ENCODE measurements around the gene FAM83G.

Gene FAM83G

DNA sequence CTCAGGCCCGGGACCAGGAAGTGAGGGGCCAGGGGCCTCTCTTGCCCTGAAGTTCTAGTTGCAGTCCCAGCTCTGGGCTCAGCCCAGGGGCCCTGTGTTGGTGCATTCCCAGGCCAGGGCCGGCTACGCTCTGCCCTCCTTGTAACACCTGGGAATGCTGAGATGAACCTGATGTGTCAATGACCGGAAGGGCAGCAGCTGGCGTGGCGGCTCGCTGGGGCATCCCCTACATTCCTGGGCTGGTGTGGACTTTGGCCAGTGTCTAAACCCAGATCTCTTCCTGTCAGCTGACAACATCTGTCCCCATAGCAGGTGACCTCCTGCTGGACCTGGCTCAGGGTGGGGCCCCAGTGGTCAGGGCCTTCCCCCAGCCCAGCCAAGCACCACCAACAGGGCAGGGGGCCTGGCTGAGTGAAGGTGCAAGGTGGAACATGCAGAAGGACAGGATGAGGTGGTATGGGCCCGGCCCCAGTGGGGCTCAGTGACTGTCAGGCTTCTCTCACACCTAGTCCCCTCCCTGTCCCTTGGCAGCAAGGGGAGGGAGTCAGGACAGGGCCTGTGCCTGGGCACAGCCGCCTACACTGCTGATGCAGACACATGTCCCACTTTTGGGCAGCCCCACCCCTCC, 15.9 kb downstream of the FAM83G start:
- DNase-seq (ENCODE audit: low spot score) = no peak

DNA sequence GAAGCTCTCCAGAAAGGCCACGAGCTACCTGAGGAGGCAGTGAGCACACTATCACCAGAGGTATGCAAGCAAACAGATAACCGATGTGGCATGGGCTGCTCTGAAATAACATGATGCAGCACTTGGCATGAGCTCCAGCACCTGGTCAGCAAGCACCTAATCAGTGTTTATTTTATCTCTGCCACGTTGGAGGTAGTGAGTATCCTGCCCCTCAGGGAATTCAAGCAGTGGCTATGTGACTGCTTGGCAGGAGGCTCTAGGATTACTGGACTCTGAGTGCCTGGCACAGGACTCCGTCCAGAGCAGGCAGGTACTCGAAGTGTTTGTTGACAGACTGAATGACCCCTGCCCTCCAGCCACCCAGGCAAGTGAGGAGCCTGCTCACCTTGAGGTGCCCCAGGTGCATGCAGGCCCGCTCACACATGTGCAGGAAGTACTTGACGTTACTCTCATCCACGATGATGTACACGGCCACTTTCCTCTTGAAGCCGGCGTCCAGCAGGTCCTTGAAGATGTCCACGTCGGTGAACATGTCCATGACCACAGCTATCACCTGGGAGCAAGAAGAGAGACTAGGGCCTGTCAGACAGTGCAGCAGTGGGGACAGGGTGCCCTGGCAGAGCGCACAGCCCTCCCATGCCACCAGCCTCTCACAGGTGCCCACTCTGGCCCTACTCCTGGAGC, 16.6 kb downstream of the FAM83G start:
- DNase-seq (ENCODE audit: low spot score) = no peak

DNA sequence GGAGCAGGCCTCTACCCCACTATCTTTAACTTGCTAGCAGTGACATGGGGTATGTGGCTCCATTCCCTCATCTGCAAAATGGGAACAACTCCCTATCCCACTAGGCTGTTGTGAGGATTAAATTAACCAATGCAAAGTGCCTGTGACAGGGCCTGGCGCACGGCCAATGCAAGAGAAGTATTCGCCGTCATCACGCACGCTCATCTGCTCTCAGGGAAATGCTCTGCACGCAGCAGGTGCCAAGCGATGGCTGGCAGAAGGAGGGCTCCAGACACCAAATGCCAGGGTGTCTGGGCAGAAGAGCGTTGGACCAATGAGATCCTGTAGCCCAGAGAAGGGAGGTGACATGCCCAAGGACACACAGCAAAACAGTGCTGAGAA, 17.3 kb downstream of the FAM83G start:
- no peak for DNase-seq (ENCODE audit: low spot score)

DNA sequence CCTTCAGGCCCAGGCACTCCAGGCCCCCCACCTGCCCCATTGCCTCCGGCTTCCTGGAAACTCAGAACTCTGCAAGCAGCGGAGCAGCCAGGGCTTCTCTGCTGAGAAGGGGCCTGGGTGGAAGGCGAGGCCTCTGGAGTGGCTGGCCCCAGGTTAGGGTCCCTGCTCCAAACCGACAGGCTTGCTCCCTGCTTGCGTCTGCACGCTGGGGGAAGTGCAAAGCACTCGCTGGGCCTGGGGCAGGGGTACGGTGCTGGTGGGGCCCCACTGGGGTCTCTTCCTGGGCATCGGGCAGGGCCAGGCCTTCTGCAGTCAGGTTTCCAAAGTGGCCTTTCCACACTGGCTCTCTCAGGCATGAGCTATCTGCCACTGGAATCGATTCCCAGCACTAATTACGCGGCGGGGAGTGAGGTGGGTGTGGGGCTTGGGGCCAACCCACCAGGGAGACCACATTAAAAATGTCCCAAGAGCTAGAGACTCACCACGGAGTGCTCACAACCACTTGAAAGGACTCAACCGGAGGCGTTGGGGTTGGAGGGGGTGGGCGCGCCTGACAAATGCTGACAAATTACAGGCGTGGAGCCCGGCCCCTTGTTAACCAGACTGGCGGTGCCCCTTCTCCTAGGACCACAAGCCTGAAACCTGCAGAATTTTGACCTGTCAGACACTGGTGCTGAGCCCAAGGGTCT, 17.9 kb downstream of the FAM83G start:
- DNase-seq (ENCODE audit: low spot score) = no peak

DNA sequence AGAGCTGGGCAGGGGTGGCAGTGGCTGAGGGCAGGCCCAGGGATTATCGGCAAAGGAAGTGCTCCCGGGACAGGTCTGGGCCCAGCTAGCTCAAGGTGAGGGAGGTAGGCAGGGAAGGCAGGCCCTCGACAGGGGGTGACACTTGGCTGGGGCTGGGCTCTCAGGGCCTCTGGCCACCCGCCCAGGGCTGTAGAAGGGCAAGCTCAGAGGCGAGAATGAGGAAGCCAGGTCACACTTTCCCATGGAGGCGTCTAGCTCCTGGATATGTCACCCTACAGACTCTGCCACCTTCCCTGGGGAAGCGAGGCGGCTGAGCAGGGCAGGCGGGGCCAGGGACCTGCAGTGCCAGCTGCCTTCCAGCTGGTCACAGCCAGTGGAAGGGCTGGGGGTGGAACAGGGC, 19.1 kb downstream of the FAM83G start:
- no peak for DNase-seq (ENCODE audit: low spot score)

DNA sequence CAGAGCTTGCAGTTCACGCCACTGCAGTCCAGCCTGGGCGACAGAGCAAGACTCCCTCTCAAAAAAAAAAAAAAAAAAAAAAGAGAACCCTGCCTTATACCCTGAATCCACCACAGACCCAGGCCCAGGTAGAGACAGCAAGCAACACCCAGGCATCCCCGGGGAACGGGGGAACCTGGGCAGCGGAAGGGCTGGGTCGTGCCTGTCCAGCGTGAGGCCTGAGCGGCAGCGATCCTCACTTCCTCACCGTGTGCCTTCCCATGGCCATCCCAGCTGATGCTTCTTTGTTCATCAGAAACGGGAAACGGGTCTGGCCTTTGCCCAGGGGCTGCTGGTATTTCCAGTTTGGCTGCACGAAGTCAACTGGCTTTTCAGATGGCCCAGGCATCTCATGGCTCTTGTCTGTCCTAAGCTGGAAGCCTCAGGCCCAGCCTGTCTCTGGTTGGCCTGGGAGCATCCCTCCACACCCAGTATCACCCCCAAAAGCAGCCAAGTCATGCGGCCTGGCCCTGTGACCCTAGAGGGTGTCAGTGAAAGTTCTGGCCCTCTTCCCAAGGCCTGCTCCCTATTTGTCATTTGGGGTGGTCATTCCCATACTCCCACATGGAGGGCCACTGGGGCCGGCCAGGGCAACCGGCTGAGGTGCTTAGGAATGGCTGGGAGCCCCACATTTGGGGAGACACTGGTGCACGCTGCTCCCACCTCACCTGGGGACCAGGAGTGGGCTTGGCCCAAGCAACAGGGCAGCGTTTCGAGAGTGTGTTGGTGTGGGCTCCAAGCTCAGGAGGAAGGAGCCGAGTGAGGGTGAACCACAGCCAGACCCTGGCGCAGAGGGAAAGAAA, 20.1 kb downstream of the FAM83G start:
- no peak for DNase-seq (ENCODE audit: low spot score)

DNA sequence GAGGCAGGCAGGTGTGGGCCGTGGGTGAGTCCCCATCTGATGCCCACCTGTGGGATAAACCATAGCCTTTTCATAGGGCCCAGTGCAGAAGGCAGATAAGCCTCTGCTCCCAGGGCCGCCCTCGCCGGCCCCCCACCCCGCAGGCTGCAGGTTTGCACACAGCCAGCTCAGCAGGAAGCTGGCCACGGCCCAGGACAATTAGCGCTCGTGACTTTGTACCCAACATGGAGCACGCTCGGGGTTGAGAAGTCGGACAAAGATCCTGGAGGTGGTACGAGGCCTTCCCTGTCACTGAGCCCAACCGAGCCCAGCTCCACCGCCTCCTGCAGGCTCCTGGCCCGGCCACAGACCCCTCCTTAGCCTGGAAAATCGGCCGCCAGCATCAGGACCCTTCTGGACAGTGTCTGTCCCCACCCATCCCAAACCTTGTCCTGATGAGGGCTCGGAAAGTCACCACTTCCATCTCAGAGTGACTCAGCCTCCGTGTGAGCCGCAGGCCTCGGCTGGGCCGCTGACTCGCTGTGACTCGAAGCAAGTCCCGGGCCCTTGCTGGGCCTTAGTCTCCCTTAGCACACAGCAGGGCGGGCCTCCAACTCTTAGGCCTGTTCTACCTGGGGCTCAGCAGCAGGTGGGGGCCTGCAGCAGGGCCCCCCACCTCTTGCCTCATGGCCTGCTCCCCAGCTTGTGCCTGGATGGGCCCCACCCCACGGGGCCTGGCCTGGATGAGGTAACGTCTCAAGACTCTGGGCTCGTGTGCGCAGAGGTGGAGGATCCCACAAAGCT, 22.7 kb downstream of the FAM83G start:
- DNase-seq (ENCODE audit: low spot score) = no peak

DNA sequence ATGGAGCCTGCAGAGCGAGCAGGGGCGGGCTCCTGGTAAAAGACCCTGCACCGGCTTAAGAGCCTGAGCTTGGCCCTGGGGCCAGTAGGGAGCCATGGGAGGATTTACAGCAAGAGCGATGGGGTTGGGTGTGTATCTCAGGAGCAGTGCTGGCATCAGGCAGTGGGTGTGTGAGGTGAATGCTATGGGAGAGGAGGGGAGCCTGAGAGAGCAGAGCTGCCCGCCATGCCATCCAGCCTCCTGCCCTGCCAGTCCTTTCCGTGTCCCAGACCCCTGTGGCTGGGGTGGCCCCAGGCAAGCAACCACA, 23.3 kb downstream of the FAM83G start:
- DNase-seq (ENCODE audit: low spot score) = no peak

DNA sequence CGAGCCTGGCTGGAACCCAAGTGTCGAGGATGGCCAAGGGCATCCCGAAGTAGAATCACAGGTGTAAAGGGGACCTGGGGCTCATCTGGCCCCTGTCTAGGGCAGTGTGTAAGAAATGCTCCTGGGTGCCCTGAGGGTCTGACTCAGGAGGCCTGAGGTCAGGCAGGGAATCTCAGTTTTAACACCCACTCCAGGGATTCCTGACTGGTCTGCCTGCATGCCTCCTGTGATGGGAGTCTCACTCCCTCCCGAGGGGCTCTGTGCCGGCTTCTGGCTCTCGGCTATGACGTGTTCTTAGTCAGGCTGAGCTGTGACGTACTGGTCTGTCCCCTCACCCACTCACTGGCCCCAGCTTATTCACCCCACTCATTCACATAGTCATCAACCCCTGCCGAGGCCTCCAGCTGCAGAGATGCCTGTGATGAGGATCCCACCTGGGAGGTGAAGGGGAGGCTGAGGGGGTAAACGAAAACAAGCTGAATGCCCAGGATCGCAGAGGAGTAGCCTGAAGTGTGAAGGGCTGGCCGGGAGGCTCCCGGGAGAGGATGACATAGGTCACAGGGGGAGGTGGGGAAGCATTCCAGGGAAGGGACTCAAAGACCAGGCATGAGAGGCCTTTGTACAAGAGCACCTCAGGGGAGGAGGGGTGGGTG, 23.8 kb downstream of the FAM83G start:
- DNase-seq (ENCODE audit: low spot score) = no peak

DNA sequence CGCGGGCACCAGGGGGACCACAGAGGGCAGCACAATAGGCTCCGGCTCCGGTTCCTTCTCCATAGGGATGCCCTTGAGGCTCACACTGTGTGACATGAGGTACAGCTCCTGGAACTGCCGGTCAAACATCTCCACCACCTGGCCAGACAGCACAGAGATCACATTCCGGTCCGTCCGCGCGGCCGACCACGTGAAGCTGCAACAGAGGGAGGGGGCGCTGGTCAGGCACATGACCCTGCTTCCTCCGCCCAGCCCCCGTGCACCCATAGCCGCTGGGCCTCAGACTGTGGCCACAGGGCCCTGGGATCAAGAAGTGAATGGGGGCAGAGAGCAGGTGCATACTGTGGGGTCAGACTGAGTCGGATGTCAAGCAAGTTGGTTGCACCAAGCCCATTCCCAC, 25.9 kb downstream of the FAM83G start:
- DNase-seq (ENCODE audit: low spot score) = no peak

DNA sequence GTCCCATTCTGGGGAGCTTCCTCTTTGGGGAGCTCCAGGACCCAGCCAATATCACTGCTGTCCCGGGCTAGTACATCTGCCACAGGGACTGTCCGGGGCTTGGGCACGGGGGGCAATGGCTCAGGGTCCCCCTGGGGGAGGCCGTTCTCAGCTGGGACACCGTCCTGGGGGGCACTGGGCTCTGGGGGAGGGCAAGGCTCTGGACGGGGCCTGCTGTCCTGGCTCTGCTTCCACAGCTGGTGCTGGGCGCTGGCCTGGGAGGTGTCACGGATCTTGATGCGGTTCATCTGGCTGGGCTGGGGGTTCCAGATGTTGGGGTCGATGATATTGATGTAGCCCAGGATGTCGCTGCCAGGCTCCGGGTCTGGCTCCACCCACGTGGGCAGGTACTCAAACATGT, 26.5 kb downstream of the FAM83G start:
- no peak for DNase-seq (ENCODE audit: low spot score)

DNA sequence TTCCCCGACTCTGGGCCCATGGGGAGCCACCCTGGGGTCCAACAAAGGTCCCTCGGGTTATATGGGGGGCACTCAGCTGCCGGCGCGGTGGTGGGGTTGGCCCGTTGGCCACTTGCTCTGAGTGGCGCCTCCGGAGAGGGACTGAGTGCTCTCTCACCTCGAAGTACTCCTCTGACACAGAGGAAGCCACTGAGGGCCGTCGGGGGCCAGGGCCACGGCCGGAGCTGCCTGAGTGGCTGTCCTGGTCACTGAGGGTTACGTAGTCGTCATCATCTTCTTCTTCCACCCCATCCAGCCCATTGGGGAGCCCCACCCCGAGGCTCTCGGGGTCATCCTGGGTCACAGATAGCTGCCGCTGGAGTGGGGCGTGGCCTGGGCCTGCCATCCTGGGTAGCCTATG, 26.9 kb downstream of the FAM83G start:
- DNase-seq (ENCODE audit: low spot score) = no peak

DNA sequence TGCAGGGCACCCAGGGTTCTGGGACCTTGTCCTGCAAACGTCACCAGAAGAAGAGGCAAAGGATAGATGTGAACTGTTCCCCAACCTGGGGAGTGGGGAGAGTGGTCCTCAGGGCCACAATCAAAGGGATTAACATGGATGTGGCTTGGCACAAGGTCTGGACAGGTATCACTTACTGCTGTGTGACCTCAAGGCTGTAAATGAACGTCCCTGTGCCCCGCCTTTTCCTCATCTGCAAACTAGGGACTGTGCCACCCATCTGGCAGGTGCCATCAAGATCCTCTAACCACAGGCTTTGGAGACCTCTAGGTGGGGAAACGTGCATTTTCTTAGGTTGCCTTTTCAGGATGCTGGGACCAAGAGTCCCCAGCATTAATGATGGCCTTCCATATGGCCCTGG, 27.5 kb downstream of the FAM83G start:
- DNase-seq (ENCODE audit: low spot score) = no peak

DNA sequence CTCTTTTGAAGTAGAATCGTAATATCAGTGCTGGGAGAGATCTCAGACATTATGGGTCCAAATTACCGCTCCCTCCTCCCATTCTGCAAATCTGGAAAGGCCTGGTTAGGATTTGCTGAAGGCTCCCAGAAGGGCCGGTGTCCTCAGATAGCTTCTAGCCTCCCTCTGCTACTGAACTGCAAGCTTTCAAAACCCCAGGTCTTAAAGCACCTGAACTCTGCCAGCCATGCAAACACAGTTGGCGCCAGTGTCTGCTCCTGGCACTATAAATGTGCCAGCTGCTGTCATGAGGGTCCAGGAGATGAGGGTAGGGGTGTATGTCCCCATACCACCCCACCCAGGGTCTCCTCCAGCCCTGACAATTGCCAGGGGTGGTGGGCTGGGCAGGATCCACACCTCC, 28.4 kb downstream of the FAM83G start:
- no peak for DNase-seq (ENCODE audit: low spot score)

DNA sequence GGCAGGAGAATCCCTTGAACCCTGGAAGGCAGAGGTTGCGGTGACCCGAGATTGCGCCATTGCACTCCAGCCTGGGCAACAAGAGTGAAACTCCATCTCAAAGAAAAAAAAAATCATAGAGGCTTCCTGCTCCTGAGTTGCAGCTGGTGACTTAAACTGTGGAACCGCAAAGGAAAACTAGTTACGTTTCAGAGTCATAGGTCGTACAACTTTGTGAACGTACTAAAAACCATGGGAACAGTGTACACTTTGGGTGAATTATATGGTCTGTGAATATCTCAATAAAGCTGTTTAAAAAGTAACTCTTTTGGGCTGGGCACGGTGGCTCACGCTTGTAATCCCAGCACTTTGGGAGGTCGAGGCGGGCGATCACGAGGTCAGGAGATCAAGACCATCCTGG, 29.0 kb downstream of the FAM83G start:
- no peak for DNase-seq (ENCODE audit: low spot score)

DNA sequence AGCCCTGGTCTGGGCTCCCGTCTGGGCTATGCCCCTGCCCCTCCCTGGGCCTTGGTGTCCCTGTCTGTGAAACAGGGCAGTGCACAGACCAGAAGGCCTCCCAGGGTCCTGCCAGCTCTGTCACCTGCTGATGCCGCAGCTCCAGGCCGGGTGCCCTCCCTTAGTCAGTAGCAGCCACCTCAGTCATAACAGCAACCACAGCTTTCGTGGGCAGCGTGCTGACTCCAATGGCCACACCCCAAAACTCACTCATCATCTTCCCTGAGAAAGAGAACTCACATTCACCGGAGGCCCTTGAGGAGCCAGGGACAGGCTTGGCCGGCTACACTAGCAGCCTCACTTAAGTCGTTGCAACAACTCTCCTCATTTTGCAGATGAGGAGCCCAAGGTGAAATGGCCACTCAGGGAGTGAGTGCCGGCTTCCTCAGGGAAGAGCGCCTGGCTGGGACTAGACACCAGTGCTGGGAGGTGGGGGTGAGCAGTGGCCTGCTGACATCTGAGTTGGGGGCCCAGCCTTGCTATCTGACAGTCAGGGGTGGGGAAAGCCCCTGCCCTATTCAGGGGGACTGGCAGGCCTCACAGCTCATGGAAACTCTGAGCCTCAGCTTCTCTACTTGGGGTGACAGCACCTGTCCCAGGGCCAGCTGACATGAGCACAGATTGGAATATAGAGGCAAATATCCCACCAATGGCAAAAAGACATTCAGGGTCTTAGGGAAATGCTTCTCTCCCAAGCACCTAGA, 30.0 kb downstream of the FAM83G start:
- DNase-seq (ENCODE audit: low spot score) = no peak

DNA sequence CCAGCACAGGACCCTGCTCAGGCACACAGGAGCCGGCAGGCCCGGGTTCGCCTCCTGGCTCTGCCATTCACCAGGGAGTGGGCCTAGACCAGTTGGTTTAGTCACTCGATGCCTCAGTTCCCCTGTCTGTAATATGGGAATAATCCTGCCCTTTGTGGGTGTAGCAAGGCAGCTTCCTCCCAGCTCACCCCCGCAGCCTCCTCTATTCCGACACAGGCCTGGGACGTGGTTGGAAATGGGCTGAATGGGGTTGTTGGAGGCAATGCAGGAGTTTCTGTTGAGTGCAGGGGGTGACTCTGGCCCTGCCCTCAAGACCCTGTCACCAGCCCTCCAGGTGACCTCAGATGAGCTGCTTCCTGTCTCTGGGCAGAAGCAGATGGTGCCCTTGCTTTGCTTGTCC, 32.8 kb downstream of the FAM83G start:
- DNase-seq (ENCODE audit: low spot score) = no peak

DNA sequence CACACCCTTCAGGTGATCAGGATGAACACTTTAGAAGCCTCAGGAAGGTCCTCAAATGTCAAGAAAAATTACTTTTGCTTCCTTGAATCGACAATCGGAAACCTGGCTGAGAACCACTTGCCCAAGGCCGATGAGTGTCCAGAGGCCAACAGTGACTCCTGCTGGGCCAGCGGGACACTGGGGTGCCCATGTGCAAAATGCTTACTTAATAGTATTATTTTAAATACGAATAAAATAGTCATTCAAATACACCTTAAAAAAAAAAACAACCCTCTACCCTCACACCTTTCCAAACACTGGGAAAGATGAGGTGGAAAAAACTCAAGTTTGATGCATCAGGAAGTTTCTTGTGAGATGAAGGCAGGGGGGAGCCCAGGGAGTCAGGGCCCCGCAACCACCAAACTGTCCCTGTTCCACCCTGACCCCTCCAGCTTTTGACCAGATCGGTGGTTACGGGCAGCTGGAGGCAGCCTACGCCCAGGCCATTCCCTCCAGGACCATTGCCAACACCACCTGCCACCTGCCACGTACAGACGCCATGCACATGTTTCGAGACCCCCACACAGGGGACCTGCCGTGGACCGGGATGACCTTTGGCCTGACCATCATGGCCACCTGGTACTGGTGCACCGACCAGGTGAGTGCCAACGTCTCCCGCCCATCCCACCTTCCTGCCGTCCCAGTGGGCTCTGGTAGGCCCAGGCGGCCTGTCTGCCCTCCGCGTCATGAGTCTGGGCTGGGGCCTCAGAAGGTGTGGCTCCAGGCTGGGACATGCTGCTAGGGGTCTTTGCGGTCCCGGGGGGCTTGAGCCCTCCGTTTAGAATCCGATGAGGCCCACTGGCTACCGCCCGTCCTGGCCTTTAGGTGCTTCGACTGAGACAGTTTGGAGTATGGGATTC, 33.7 kb downstream of the FAM83G start:
- DNase-seq (ENCODE audit: low spot score) = no peak

DNA sequence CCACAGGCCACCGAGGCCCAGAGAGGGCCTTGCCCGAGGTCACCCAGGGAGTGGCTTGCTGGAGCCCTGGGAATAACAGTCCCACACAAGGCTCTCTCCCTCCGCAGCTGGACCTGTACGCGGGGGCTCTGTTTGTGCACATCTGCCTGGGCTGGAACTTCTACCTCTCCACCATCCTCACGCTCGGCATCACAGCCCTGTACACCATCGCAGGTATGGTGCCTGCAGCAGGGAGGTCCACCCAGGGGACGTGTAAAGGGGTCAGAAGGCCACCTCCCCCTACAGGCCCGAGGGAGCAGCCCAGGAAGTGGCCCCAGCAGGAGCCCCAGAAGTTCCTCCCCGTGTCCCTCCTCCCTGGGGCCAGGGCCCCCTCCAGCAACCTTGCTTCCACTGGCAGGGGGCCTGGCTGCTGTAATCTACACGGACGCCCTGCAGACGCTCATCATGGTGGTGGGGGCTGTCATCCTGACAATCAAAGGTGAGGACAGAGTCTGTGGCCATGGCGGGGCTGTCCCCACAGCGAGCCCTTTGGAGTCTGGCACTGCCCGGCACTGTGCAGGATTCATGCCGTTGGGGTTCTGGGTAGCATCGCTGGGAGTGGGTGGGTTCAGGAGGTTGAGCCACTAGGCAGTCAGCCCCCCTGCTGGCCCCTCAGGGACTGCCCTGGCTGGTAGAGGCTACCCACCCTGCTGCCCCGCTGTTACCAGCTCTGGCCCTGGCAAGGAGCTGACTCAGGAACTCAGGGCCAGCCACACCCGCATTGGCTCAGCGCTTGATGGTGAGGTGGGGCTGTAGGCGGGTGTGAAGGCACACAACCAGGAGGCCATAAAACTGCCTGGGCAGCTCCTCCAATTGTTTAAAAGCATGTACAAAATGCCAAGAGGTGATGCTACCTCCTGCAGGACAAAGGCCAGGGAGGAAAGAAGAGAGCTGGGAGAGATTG, 35.3 kb downstream of the FAM83G start:
- no peak for DNase-seq (ENCODE audit: low spot score)
